SU-DHL-6 (cell line): ENCODE data around the gene ARPP21.

Experiments
- H2AFZ ChIP-seq: fragments of 200-600 bp; sonication (generic); 2 replicates; pipeline ENCODE4 v1.6.1; 2014; ENCODE audit warnings: low read depth, mild to moderate bottlenecking, moderate library complexity, mixed read lengths, antibody characterized with exemption, low read length; ENCODE audit not compliant: severe bottlenecking
- H3F3A ChIP-seq: fragments of 200-600 bp; shearing (Covaris generic); 2 replicates; pipeline ENCODE4 v1.6.0; 2016; ENCODE audit warnings: antibody characterized with exemption, mild to moderate bottlenecking; ENCODE audit not compliant: insufficient read depth
- H3K27ac ChIP-seq: fragments of 200-600 bp; sonication (generic); 2 replicates; pipeline ENCODE4 v1.5.1; 2016; ENCODE audit warnings: low read depth, mild to moderate bottlenecking, low read length, moderate library complexity, mixed read lengths
- H3K27me3 ChIP-seq: fragments of 200-600 bp; sonication (generic), shearing (Covaris generic); 2 replicates; pipeline ENCODE4 v1.6.0; 2014; ENCODE audit warnings: mild to moderate bottlenecking, low read length
- H3K36me3 ChIP-seq: fragments of 200-600 bp; sonication (generic); 2 replicates; pipeline ENCODE4 v1.6.1; 2014; ENCODE audit warnings: mild to moderate bottlenecking, low read length, mixed read lengths
- H3K4me2 ChIP-seq: fragments of 300-600, 200-600 bp; shearing (Covaris generic), sonication (generic); 2 replicates; pipeline ENCODE4 v1.6.0; 2014; ENCODE audit warnings: low read length, low read depth, mild to moderate bottlenecking; ENCODE audit not compliant: poor library complexity, severe bottlenecking
- H3K4me3 ChIP-seq: fragments of 200-600 bp; sonication (generic); 2 replicates; pipeline ENCODE4 v1.5.1; 2014; ENCODE audit warnings: antibody characterized with exemption, low read length, mild to moderate bottlenecking, mixed read lengths; ENCODE audit not compliant: insufficient read depth, poor library complexity, severe bottlenecking
- H3K79me2 ChIP-seq: fragments of 200-600 bp; sonication (generic); 2 replicates; pipeline ENCODE4 v1.6.1; 2014; ENCODE audit warnings: mild to moderate bottlenecking, low read length, moderate library complexity; ENCODE audit not compliant: insufficient read depth
- H3K9ac ChIP-seq: fragments of 200-600 bp; sonication (generic); 2 replicates; pipeline ENCODE4 v1.7.0; 2014; ENCODE audit warnings: mild to moderate bottlenecking, low read length
- H3K9me2 ChIP-seq: fragments of 200-600 bp; sonication (generic); replicated peaks from 2 replicates; pipeline ENCODE4 v1.6.1; 2014; ENCODE audit warnings: low read length; ENCODE audit not compliant: insufficient read depth
- H3K9me3 ChIP-seq: fragments of 200-600 bp; sonication (generic); 2 replicates; pipeline ENCODE4 v1.6.1; 2014; ENCODE audit warnings: low read length, mixed read lengths; ENCODE audit not compliant: insufficient read depth
- H4K20me1 ChIP-seq: fragments of 200-600 bp; sonication (generic); 2 replicates; pipeline ENCODE4 v1.6.1; 2014; ENCODE audit warnings: low read depth, mild to moderate bottlenecking, antibody characterized with exemption, low read length, moderate library complexity, mixed read lengths
- CTCF ChIP-seq: fragments of 200-600 bp; sonication (generic); IDR thresholded peaks from one replicate; pipeline ENCODE4 v1.5.1; 2017; ENCODE audit warnings: antibody characterized with exemption, mild to moderate bottlenecking, low read length, moderate library complexity; ENCODE audit not compliant: insufficient read depth, poor library complexity, severe bottlenecking
- EZH2phosphoT487 ChIP-seq: fragments of 200-600 bp; sonication (generic), shearing (Covaris generic); conservative IDR thresholded peaks from 2 replicates; pipeline ENCODE4 v1.6.1; 2018; ENCODE audit warnings: mild to moderate bottlenecking, antibody characterized with exemption, low read length, moderate library complexity, mixed read lengths

ARPP21 gene

DNA sequence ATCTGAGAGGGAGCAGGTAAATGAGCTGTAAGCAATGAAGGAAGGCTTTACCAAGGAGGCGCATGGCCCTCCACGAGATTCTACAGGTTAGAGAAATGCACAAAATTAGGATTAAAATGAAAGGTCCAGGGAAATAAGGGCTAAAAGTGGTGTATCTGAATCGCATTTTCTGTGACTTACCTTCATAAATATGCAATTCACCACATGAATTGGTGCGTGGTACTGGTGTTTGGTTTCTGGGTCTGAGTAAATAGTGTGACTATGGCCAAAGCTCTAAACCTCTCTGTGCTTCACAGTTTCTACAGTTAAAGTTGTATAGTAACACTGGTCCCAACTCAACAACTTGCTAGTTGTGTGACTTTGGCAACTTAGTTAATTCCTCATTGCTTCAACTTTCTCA is 8.1 kb downstream of the ARPP21 start:
- Histone ChIP-seq H3K4me2 (no peak overlapping the region), H3K9me2 (no peaks in the 10 kb centered on the region), H3K9me3 (no peaks in the 10 kb centered on the region), H3K27me3 (no peaks in the 10 kb centered on the region), H3K79me2 (no peaks in the 10 kb centered on the region), H3K27ac (no peak overlapping the region), H2AFZ (no peak overlapping the region), H3K4me3 (no peak overlapping the region), H3K9ac (no peak overlapping the region), H4K20me1 (no peaks in the 10 kb centered on the region), H3K36me3 (no peaks in the 10 kb centered on the region), H3F3A (no peaks in the 10 kb centered on the region)
- TF ChIP-seq CTCF (no peak), EZH2phosphoT487 (no peak)

DNA sequence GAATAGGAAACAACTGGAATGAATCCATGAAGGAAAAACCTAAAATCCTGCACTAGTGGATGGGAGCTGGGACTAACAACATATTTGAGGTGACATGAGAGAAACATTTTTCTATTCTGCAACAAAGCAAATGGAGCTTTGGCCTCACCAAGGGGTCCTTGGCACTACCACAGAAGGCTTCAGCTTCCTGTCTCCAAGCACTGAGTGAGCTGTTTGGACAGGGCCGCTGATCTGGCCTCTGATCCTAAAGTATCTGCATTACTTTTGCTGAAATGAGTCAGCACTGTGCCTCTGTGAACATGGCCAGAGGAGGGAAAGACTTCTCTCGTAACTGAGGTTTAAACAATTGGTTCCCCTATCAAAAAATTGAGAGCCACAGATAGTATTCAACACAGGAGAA is 9.0 kb downstream of the ARPP21 start:
- no peaks in the 10 kb centered on the region for H3K36me3 ChIP-seq
- no peaks in the 10 kb centered on the region for H3K27me3 ChIP-seq
- H3F3A ChIP-seq: no peaks in the 10 kb centered on the region
- no peaks in the 10 kb centered on the region for H3K9me2 ChIP-seq
- H2AFZ ChIP-seq: no peak overlapping the region
- H3K4me2 ChIP-seq: no peak overlapping the region
- no peaks in the 10 kb centered on the region for H3K9me3 ChIP-seq
- H4K20me1 ChIP-seq: no peaks in the 10 kb centered on the region
- no peak for TF ChIP-seq EZH2phosphoT487
- no peak for TF ChIP-seq CTCF
- H3K79me2 ChIP-seq: no peaks in the 10 kb centered on the region
- no peak overlapping the region for H3K27ac ChIP-seq
- H3K4me3 ChIP-seq: no peak overlapping the region
- H3K9ac ChIP-seq: no peak overlapping the region

DNA sequence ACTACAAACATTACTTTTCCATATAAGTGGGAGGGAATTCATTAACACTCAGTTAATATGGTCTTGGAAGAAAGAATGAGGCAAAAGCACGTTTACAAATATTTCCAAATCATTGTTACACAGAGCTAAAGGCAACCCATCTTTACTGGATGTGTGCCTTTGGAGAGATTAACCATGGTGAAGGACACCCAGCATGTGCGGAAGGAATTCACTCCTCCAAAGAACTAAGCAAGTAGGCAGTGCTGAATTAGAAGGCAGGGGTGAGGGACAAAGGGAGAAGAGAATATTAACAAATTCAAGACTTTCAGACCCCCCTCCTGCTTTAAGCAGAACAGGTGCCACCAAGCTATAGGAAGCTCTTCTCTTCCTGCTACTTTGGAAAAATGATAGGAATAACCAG is 10.1 kb downstream of the ARPP21 start:
- no peak overlapping the region for H2AFZ ChIP-seq
- H3K9me3 ChIP-seq: no peaks in the 10 kb centered on the region
- TF ChIP-seq EZH2phosphoT487 (no peak), CTCF (no peak)
- no peaks in the 10 kb centered on the region for H3K79me2 ChIP-seq
- H3K9ac ChIP-seq: no peak overlapping the region
- H3F3A ChIP-seq: no peaks in the 10 kb centered on the region
- no peaks in the 10 kb centered on the region for H3K9me2 ChIP-seq
- H3K36me3 ChIP-seq: no peaks in the 10 kb centered on the region
- no peaks in the 10 kb centered on the region for H3K27me3 ChIP-seq
- H3K4me3 ChIP-seq: no peak overlapping the region
- no peak overlapping the region for H3K27ac ChIP-seq
- H3K4me2 ChIP-seq: no peak overlapping the region
- no peaks in the 10 kb centered on the region for H4K20me1 ChIP-seq

GRCh38 chr3:35651426-35651825 is 12.1 kb downstream of the ARPP21 start:
- H3K4me3 ChIP-seq: no peak overlapping the region
- no peaks in the 10 kb centered on the region for H3K9me2 ChIP-seq
- no peak for TF ChIP-seq CTCF
- TF ChIP-seq EZH2phosphoT487: no peak
- no peaks in the 10 kb centered on the region for H3K79me2 ChIP-seq
- no peaks in the 10 kb centered on the region for H4K20me1 ChIP-seq
- no peak overlapping the region for H3K9ac ChIP-seq
- H3K36me3 ChIP-seq: no peaks in the 10 kb centered on the region
- no peak overlapping the region for H3K4me2 ChIP-seq
- no peaks in the 10 kb centered on the region for H3K9me3 ChIP-seq
- H3K27me3 ChIP-seq: no peaks in the 10 kb centered on the region
- no peaks in the 10 kb centered on the region for H3F3A ChIP-seq
- no peak overlapping the region for H3K27ac ChIP-seq
- H2AFZ ChIP-seq: no peak overlapping the region
